GM21619 (cell line): Measurements from ENCODE around the gene EVC.
"Not testable (repeated sequence)": the region's sequence is repeated elsewhere in the genome, so short reads cannot be mapped to it uniquely, and the experiment has no call there.

Experiments used
- ATAC-seq: cut with Tn5 transposase; IDR thresholded peaks from one replicate; pipeline ENCODE4 v1.9.1; 2021; ENCODE audit not compliant: unreplicated experiment

EVC gene

GRCh38 chr4:5809216-5809776 is 98.3 kb downstream of the EVC start:
- ATAC-seq = no peak

DNA sequence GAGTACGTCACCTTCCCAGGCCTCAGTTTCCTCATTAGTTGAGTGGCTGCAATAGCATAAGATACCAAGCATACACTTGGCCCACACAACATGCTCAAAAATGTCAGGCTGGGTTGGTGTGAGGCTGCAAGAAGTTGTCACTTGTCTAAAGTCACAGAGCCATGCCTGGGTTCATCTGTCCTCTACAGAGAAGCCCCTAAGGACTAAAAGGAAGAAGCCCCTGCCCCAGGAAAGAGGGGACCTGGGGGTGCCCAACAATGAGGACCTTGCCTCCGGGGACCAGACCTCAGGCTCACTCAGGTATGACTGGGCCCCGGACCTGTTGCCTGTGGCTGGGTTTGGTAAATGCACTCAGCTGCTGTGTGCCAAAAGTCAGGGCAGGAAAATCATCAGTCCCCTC is 99.2 kb downstream of the EVC start:
- no peak for ATAC-seq

DNA sequence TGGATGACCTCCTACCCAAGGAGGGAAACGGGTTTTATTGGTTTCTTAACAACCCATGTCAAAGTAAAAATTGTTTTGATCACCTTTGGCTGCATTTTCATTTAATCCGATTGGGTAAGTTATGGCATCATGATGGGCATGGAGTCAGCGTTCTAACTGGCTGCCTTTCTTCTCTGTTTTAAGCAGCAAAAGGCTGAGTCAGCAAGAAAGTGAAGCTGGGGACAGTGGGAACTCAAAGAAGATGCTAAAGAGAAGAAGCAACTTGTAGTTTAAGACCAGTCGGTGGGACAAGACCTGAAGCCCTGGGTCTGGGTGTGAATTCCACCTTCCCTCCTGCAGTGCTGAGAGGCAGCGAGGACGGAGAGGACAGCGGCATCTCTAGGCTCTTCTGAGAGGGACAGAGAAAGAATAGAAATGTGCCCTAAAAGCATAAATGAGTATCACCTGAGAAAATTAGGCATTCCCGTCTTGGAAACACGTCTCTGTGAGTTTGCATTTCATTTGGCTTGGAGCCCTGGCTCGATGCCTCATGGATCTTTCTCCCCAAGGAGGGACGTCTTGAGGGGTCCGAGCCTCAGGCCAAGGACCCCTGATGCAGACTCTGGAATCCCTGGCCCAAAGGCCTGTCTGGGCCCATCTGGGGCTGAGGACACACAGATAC is 99.9 kb downstream of the EVC start:
- no peak for ATAC-seq

- ATAC-seq = not testable (repeated sequence)
These were observed 101.1 kb downstream of the EVC start for GRCh38 chr4:5812057-5812456.

- no peak for ATAC-seq
These were observed 101.7 kb downstream of the EVC start for GRCh38 chr4:5812506-5813229.

- no peak for ATAC-seq
These were observed 102.9 kb downstream of the EVC start for GRCh38 chr4:5813882-5814255.

- no peak for ATAC-seq
These were observed 103.4 kb downstream of the EVC start for GRCh38 chr4:5814421-5814820.

DNA sequence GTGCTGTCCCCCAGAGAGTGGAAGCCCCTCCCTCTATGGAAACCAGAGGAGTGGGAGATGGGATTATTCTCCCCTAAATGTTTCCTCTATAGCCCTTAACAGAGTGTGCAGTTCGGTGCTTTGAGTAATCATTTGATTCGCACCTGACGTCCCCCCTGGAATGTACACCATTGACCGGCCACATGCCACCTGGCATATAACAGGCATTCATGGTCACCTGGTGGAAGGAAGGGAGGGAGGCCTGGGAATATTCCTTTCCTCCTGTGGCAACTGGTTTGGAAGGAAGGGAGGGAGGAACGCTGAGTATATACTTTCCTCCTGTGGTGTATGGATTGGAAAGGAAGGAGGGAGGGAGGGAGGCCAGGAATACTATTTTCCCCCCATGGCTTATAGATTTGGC is 104.6 kb downstream of the EVC start:
- ATAC-seq = no peak

DNA sequence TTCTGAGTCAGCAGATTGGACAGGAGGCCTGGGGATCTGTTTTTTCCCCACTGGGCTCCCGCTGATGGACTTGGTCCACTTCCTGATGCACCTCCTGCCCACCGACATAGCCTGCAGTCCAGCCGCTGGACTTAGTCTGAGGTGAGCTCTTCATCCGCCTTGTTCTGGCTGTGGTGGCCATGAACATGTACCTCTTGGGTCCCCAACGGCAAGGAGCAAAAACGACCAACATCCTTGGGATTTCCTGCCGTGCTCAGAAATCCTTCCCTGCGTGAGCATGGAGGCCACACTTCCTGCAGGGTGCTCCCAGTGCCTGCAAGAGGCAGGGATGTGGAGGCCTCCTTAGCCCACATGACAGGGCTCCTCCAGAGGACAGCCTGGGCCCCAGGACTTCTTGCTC is 105.1 kb downstream of the EVC start:
- ATAC-seq = no peak

- ATAC-seq = no peak
These were observed 105.9 kb downstream of the EVC start for GRCh38 chr4:5816851-5817375.

GRCh38 chr4:5821665-5822358 is 110.8 kb downstream of the EVC start:
- ATAC-seq = no peak

DNA sequence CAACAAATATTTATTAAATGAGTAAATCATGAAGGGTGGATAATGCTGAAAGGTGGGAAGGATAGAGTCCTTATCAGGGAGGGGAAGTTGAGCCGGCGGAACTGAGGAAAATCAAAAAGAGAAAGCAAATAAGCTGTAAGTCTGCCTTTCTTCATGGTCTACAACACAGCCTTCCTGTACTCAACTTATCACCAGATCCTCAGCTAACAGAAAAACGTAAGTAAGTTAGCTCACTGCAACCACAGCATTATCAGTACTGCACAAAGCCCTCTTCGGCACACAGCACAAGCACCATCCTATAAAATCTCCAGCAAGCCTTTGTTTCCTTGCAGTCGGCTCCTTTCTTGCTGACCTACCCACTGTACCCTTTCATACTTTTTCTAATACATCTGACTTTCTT is 111.6 kb downstream of the EVC start:
- no peak for ATAC-seq

DNA sequence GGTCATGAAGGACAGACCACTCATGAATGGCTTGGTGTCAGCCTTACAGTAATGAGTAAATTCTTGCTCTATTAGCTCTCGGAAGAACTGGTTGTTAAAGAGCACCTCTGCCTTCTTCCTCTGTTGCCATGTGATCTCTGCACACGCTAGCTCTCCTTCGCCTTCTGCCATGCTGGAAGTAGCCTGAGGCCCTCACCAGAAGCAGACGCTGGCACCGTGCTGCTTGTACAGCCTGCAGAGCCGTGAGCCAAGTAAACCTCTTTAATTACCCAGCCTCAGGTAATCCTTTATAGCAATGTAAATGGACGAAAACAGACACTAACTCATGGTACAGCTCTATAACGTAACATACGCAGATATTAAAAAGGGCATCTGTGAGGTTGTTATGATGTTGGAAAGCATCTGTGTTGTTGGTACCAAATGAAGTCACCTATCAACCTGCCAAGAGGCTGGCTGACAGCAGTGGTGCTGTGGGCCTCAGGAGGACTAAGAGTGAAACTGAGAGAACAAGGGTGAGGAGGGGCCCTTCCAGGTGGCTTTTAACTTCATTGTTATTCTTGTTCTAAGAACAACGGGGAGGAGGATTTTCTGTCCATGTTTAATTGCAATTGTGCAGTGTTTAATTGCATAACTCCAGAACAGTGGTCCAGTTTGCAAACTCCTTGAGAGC is 112.7 kb downstream of the EVC start:
- no peak for ATAC-seq

- ATAC-seq = no peak
These were observed 113.2 kb downstream of the EVC start for GRCh38 chr4:5824227-5824626.

DNA sequence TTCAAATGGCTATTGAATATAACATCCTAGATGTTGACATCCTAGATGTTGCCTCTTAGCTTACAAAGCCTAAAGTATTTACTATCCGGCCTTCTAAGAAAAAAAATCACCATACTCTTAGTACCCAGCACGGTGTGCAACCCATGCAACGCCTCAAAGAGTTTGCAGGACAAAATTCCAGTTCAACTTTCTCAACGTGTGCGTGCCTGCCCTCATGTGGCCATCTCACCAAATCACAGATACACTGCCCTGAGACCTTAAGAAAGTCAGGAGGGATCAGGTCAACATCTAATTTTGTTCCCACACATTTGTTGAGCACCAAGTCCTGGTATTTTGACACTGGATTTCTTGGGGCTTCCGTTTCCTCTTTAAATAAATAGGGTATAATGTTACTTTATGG is 113.6 kb downstream of the EVC start:
- no peak for ATAC-seq

- no peak for ATAC-seq
These were observed 114.5 kb downstream of the EVC start for GRCh38 chr4:5825321-5826041.

DNA sequence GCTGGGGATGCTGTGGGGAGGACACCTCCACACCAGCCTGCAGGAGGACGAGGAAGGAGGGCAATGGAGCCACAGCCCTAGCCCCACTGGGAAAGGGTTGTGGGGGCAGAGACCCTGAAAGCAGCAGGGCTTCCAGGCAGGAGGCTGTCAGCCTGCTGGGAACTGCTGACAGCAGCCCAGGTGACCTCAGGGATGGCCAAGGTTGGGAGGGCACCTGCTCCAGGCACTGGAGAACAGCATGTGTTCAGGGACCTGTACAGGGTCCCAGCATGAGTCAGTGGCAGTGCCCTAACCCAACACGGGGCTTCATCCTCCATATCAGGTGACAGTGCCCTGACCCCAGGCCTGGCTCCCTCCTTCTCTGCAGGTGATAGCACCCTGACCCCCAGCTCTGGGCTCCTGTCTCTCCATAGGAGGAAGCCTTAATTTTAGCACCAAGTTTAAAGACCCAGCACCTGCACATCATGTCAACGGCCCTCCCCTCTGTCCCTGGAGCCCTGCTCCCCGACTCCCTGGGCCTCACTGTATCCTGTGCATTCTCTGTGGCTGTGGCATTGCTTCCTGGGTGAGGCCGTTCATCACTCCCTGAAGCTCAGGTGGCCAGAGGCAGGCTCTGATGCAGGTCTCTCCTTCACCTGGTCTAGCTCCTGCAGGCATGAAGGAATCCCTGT is 115.6 kb downstream of the EVC start:
- no peak for ATAC-seq

GRCh38 chr4:5827108-5828004 is 116.4 kb downstream of the EVC start:
- no peak for ATAC-seq

DNA sequence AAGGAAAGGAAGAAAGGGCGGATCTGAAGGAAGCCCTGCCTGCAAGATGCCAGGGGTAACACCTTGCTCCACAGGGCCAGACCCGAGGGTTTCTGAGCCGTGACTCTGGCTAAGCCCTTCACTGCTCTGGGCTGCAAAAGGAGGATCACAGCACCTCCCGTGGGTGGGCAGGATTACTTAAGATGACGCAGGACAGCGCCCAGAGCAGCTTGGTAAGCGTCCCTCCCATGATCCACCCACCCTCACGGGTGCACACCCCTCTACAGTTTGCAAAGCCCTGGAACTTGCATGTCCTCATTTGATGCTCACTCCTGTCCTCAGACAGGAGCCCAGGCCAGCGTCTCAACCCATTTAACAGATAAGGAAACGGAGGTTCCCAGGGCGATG is 117.0 kb downstream of the EVC start:
- ATAC-seq = no peak
